Heart right ventricle (tissue), 16 donors: Measurements from ENCODE around the gene RIMKLB. TPM values are rescaled to one million over a fixed set of nuclear protein-coding genes. Genes with fewer than 3 reads are reported as not detected.

Experiments used
- ATAC-seq, 8 donors: fragments of 200-7000 bp; cut with Tn5 transposase; one replicate each; pipeline ENCODE4 v1.9.1; 2020; ENCODE audit warnings: mild to moderate bottlenecking in 8 of 8, moderate library complexity in 8 of 8, moderate number of reproducible peaks in 1 of 8
- DNase-seq, 2 donors: peaks; one replicate each; pipeline ENCODE4 v3.0.0-alpha.2; 2020
- H3K27ac ChIP-seq, 10 donors: fragments of 200-600 bp; sonication (generic) in 2 of 10; one replicate each; pipeline versions ENCODE4 v1.5.0 to v1.8.0; 2020 to 2022; ENCODE audit warnings: mild to moderate bottlenecking in 3 of 10
- H3K27me3 ChIP-seq, 7 donors: fragments of 200-600 bp; one replicate each; pipeline ENCODE4 v1.8.0; 2021 to 2022; ENCODE audit warnings: mild to moderate bottlenecking in 2 of 7
- H3K36me3 ChIP-seq, 9 donors: fragments of 200-600 bp; sonication (generic) in 1 of 9; one replicate each; pipeline versions ENCODE4 v1.5.0 to v1.8.0; 2020 to 2022; ENCODE audit warnings: mild to moderate bottlenecking in 2 of 9
- H3K4me1 ChIP-seq, 9 donors: fragments of 200-600 bp; sonication (generic) in 1 of 9; one replicate each; pipeline versions ENCODE4 v1.5.0 to v1.8.0; 2020 to 2022; ENCODE audit warnings: mild to moderate bottlenecking in 4 of 9
- H3K4me3 ChIP-seq, 10 donors: fragments of 200-600 bp; sonication (generic) in 2 of 10; one replicate each; pipeline versions ENCODE4 v1.5.0 to v1.8.0; 2020 to 2022; ENCODE audit warnings: mild to moderate bottlenecking in 7 of 10, moderate library complexity in 2 of 10
- H3K9me3 ChIP-seq, 11 donors: fragments of 200-600 bp in 10 of 11; sonication (generic) in 2 of 11; one replicate each; pipeline versions ENCODE4 v1.5.0 to v1.8.0; 2013 to 2022; ENCODE audit warnings: mild to moderate bottlenecking in 2 of 11, control low read depth in 1 of 11, moderate library complexity in 1 of 11
- WGBS, 2 donors: extraction: QIAGEN DNeasy Blood & Tissue Kit; methylation state at CpG; one replicate each; pipeline ENCODE4 v1.1.7; 2013; ENCODE audit warnings: inconsistent platforms in 1 of 2; 5-methylcytosine and 5-hydroxymethylcytosine counted together
- intact Hi-C, 10 donors: fragments of 100-400 bp; cut with DNase I; formaldehyde crosslinking; loops; one replicate each; pipeline versions ENCODE4 v1.11.1 to v1.14.2; 2022
- polyA plus RNA-seq, 2 donors: library from polyadenylated mRNA; stranded (reverse); fragments of 200-250 nt; gene quantifications; one replicate each; pipeline ENCODE4 v1.2.3, GENCODE V29; 2013
- total RNA-seq, 10 donors: library from RNA; stranded (reverse); fragmentation: NEBNext Ultra II Directional in 3 of 10; extraction: Animal tissue kit (Norgen Biotek cat#: 25700) in 3 of 10; gene quantifications; one replicate each; pipeline versions ENCODE4 v1.2.1 to v1.2.4, GENCODE V29; 2021 to 2023
- TF ChIP-seq, protein P1 (sequence below), 9 donors: fragments of 200-600 bp; sonication (generic) in 2 of 9; IDR thresholded peaks; one replicate each; pipeline versions ENCODE4 v1.5.0 to v1.8.0; 2021 to 2022; ENCODE audit warnings: antibody characterized with exemption in 9 of 9, mild to moderate bottlenecking in 5 of 9, moderate library complexity in 1 of 9
- donor health status: Arrhythmogenic right ventricular cardiomyopathy.
- donor health status: ischemic (EF 13 %, LVEDD 7.1; RV severe dilation, severe dysfunction).
- donor health status: healthy with polysubstance abuse.
- donor health status: DM: no; HTN: yes; CAD: no.
- donor health status: DM: no; HTN: no; CAD: no.
- donor health status: ischemic (EF 25% LVEDD 6.9; RV normal size, moderate dysfunction).
- donor health status: ischemic (EF 25% LVEDD 5.7; RV mildly dilated, moderate dysfunction).
- donor health status: healthy.
- donor health status: DM: yes; HTN: yes; CAD: no.
- donor health status: Ischemic cardiomyopathy.
- donor health status: ischemic (EF 35%, LVEDD 5.7; RV mildly dilated, moderate dysfunction).
- donor health status: nonischemic (EF 11% LVEDD 7.7; RV severe dilation, severe dysfunction).
- donor health status: DM: yes; HTN: yes; CAD: no.
- donor health status: PGD.
- donor health status: ischemic (EF 29% LVEDD 5.4; RV normal size, mild dysfunction).
- donor health status: nonischemic (EF 23%, LVEDD 6.1; RV moderate dilation, normal function).

Gene RIMKLB
- total and polyA plus RNA-seq, 12 donors, result 7.2 to 65.9 (median 12.6) TPM

DNA sequence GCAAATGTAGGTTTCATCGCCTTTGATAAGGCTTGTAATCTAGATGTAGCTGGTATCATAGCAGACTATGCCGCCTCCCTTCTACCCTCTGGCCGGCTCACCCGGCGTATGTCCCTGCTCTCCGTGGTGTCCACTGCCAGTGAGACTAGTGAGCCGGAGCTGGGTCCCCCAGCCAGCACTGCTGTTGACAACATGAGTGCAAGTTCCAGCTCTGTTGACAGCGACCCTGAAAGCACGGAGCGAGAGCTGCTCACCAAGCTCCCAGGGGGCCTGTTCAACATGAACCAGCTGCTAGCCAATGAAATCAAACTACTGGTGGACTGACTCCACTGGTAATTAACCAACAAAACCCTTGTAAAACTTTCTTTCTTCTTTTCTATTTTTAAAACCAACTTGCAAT, 75.7 kb downstream of the RIMKLB start:
- Histone ChIP-seq H3K27ac (no peak overlapping the region), H3K4me3 (no peak overlapping the region), H3K27me3 (no peaks in the 10 kb centered on the region), H3K4me1 (peaks cover 0 to 14% (median 0%) of the 10 kb centered on the region in 9 donors), H3K36me3 (peaks cover 0 to 47% (median 0%) of the 10 kb centered on the region in 9 donors), H3K9me3 (no peaks in the 10 kb centered on the region)
- peak in 7 of 8 donors; percentile 53 to 86 (median 74) for ATAC-seq
- DNase-seq, result peak; percentile 50 to 57
- TF ChIP-seq, protein P1, sequence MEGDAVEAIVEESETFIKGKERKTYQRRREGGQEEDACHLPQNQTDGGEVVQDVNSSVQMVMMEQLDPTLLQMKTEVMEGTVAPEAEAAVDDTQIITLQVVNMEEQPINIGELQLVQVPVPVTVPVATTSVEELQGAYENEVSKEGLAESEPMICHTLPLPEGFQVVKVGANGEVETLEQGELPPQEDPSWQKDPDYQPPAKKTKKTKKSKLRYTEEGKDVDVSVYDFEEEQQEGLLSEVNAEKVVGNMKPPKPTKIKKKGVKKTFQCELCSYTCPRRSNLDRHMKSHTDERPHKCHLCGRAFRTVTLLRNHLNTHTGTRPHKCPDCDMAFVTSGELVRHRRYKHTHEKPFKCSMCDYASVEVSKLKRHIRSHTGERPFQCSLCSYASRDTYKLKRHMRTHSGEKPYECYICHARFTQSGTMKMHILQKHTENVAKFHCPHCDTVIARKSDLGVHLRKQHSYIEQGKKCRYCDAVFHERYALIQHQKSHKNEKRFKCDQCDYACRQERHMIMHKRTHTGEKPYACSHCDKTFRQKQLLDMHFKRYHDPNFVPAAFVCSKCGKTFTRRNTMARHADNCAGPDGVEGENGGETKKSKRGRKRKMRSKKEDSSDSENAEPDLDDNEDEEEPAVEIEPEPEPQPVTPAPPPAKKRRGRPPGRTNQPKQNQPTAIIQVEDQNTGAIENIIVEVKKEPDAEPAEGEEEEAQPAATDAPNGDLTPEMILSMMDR (IDR thresholded peaks at IDR 0.05), result no peak
- intact Hi-C loops, result loop anchor here in 2 of 10 donors (10.0 kb wide), 2 partner anchors 69 to 121 kb away; no protein-coding TSS in a partner anchor
- WGBS, 2 donors, result 51 to 61% methylated on average over 10 of the region's 10 CpGs

DNA sequence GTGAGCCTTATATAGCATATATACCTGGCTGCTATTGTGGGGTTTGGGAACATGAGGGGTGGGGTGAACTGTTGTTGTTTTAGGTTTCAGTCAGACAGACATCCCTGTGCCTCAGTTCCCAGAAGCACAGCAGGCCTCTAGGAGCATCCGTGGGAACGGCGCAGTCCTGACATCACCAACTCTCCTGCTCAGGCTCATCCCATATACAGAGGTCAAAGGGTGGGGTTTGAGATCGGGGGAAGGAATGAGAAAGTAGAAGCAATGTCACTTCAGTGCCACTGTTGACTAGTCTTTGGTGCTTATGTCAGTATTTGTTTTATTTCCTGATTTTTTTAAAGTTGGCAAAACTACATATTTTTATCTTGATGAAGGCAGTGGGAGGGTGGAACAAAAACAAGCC, 81.5 kb downstream of the RIMKLB start:
- Histone ChIP-seq H3K27me3 (no peaks in the 10 kb centered on the region), H3K9me3 (no peaks in the 10 kb centered on the region), H3K4me3 (no peak overlapping the region), H3K27ac (no peak overlapping the region), H3K4me1 (peaks cover 0 to 32% (median 12%) of the 10 kb centered on the region in 9 donors), H3K36me3 (peaks cover 0 to 38% (median 4%) of the 10 kb centered on the region in 9 donors)
- ATAC-seq (peak in 4 of 8 donors; percentile 18 to 68 (median 42)), DNase-seq (no peak)
- TF ChIP-seq, protein P1 (IDR thresholded peaks at IDR 0.05), result no peak
- WGBS, 2 donors, result 76 to 82% methylated on average over 4 of the region's 4 CpGs
- intact Hi-C loops, result loop anchor here in 3 of 10 donors (5.0 to 10.0 kb wide), 3 partner anchors 74 to 263 kb away; no protein-coding TSS in a partner anchor

DNA sequence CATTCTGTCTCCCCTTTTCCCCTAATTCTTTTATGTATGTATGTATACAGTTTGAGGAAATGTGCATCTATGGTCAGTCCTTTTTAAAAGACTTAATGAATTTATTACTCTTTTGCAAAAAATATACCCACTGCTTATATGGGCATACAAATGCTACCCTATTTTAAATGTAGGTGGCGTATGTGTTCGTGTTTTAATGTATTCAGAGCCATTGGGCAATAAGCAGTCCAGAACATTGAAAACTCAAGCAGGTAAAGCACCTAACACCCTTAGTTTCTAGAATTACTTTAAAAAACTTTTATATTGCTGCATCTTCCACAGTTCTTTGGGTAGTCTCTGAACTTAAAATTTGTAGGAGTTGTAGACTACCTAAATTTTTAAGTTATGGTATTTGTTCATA, 82.1 kb downstream of the RIMKLB start:
- ATAC-seq (no peak), DNase-seq (no peak)
- Histone ChIP-seq H3K27ac (no peak overlapping the region), H3K9me3 (no peaks in the 10 kb centered on the region), H3K36me3 (peaks cover 0 to 32% (median 4%) of the 10 kb centered on the region in 9 donors), H3K27me3 (no peaks in the 10 kb centered on the region), H3K4me1 (peaks cover 0 to 32% (median 12%) of the 10 kb centered on the region in 9 donors), H3K4me3 (no peak overlapping the region)
- TF ChIP-seq, protein P1 (IDR thresholded peaks at IDR 0.05), result no peak
- 92 to 93% methylated on average over 2 of the region's 2 CpGs for WGBS, 2 donors
- intact Hi-C loops, result loop anchor here in 6 of 10 donors (5.0 to 10.0 kb wide), 6 partner anchors 75 to 262 kb away; no protein-coding TSS in a partner anchor

DNA sequence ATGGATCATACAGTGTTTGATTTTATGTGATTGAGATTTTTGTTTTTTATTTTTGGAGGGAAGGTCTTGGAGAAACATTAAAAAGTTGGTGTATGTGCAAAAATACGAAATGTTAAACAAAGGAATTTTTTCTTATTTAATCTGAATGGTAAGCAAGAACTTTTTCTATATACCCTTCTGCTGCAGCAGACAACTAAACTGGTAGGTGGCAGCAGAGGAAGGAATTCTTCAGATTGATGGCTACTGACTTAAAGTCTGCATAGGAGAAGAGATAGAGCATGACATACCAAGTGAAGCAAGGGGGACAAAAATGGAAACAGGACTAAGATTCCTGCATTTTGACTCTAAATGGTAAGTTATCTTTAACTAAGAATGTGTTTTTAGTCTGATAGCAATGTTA, 82.6 kb downstream of the RIMKLB start:
- Histone ChIP-seq H3K36me3 (peaks cover 0 to 27% (median 4%) of the 10 kb centered on the region in 9 donors), H3K27ac (no peak overlapping the region), H3K9me3 (no peaks in the 10 kb centered on the region), H3K4me3 (no peak overlapping the region), H3K27me3 (no peaks in the 10 kb centered on the region), H3K4me1 (peaks cover 0 to 32% (median 12%) of the 10 kb centered on the region in 9 donors)
- WGBS, 2 donors, result 86 to 88% methylated on average over 1 of the region's 1 CpG
- intact Hi-C loops, result loop anchor here in 5 of 10 donors (5.0 to 10.0 kb wide), 4 partner anchors 84 to 114 kb away; no protein-coding TSS in a partner anchor
- ATAC-seq, result peak in 1 of 8 donors; percentile 56
- TF ChIP-seq, protein P1 (IDR thresholded peaks at IDR 0.05), result peak in 7 of 9 donors; percentile 20 to 55 (median 35)
- no peak for DNase-seq
